ENCODE results near the gene CNTN1. TPM values are rescaled to one million over a fixed set of nuclear protein-coding genes. Genes with fewer than 3 reads are reported as not detected.

Gene CNTN1
- total RNA-seq, 2 experiments from 2014 or later: not detected

DNA sequence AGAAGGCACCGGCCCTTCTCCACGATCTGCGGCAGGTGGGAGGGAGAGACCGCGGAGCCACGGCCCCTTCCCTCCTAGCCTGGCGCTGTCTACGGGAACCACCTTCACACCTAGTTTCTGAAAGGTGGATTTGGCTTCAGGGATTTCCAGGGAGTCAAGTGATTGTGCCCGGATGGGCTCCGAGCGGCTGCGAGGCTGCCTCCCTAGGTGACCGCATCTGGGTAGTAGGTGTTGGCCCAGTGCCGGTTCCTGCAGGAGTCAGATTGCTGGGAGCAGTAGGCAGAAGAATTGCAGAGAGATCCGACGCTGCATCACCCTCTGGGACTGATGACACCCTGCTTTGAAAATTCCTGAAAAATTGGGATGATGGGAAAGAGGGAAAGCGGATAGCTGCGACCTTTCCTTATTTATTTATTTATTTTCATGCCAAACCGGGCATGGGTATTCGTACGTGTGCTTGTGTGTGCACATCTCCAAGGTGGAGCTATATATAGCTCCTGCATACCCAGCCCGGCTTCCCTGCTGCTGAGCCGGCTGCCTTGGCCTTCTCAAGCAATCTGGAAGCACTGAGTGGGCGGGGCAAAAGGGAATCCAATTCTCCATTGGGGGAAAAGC is 1.1 kb downstream of the CNTN1 start:
- Mint-ChIP-seq H3K27ac (no peak overlapping the region), H3K27me3 (peaks cover 22% of the 10 kb centered on the region), H3K4me3 (no peak overlapping the region), H3K9me3 (no peaks in the 10 kb centered on the region), H3K36me3 (ENCODE audit: low read depth) (no peaks in the 10 kb centered on the region), H3K4me1 (ENCODE audit: low read depth) (no peaks in the 10 kb centered on the region)
- ATAC-seq (no peak), DNase-seq (peak; percentile 2)
- TF ChIP-seq, protein P1, sequence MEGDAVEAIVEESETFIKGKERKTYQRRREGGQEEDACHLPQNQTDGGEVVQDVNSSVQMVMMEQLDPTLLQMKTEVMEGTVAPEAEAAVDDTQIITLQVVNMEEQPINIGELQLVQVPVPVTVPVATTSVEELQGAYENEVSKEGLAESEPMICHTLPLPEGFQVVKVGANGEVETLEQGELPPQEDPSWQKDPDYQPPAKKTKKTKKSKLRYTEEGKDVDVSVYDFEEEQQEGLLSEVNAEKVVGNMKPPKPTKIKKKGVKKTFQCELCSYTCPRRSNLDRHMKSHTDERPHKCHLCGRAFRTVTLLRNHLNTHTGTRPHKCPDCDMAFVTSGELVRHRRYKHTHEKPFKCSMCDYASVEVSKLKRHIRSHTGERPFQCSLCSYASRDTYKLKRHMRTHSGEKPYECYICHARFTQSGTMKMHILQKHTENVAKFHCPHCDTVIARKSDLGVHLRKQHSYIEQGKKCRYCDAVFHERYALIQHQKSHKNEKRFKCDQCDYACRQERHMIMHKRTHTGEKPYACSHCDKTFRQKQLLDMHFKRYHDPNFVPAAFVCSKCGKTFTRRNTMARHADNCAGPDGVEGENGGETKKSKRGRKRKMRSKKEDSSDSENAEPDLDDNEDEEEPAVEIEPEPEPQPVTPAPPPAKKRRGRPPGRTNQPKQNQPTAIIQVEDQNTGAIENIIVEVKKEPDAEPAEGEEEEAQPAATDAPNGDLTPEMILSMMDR (IDR thresholded peaks at IDR 0.05): no peak
- CTCF ChIA-PET: no interaction called here
- POLR2A ChIA-PET: no interaction called here
- intact Hi-C loops (cut with micrococcal nuclease): no loop called here

DNA sequence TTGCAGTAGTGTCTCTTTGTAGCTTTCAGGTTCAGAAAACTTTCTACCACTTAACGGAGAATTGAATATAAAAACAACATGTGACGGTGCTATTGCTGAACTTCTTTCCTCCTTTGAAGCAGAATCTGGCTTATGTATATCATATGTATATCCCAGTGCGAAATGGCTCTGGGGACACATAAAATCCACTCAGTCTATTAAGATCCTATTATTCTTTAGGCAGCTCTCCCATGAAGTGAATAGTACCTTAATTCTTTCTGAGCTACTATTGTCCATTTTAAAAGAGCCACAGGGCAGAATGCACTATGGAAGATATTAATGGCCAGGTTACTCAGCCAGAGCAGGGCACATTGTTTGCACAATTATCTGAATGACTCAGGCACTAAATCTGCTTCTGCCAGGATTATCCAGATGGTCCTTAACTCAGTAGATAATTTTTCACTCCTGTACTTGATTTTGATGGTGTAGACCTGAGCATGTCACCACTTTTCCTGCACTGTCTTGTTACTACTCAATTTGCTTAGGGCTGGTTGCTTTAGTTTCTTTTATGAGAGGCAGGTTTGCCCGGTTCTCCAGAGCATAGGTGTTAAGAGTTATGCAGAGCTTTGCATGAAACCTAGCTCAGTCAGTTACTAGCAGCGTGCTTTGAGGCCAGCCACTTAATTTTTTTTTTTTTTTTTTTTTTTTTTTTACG is 5.5 kb downstream of the CNTN1 start:
- intact Hi-C loops (cut with micrococcal nuclease): no loop called here
- no peak for ATAC-seq
- Mint-ChIP-seq H3K36me3 (ENCODE audit: low read depth) (no peaks in the 10 kb centered on the region), H3K27me3 (peaks cover 14% of the 10 kb centered on the region), H3K9me3 (no peaks in the 10 kb centered on the region), H3K27ac (no peak overlapping the region), H3K4me3 (no peak overlapping the region), H3K4me1 (ENCODE audit: low read depth) (no peaks in the 10 kb centered on the region)
- DNase-seq: no peak
- POLR2A ChIA-PET: no interaction called here
- CTCF ChIA-PET: no interaction called here
- TF ChIP-seq, protein P1 (IDR thresholded peaks at IDR 0.05): no peak

DNA sequence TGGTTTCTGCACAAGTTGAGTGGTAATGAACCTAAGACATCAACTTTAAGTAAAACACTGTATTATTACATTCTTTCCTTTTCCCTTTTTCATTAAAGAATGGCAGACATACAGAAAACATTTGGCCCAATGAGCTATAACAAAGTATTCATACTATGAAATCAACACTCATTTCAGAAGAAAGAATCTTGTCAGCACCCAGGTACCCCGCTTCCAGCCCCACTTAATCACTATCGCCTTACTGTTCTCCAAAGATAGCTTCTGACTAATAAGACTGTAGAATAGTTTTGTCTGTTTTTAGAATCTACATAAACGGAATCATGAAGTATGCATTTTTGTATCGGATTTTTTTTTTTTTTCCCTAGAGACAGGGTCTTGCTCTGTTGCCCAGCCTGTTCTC is 9.5 kb downstream of the CNTN1 start:
- Mint-ChIP-seq H3K27ac (no peak overlapping the region), H3K9me3 (peaks cover under 1% of the 10 kb centered on the region), H3K36me3 (ENCODE audit: low read depth) (no peaks in the 10 kb centered on the region), H3K27me3 (no peaks in the 10 kb centered on the region), H3K4me3 (no peak overlapping the region), H3K4me1 (ENCODE audit: low read depth) (no peaks in the 10 kb centered on the region)
- ATAC-seq: no peak
- POLR2A ChIA-PET: interaction anchor here (1.0 kb wide), 1 partner anchor 15 kb away, joined by 3 read pairs; no protein-coding TSS in a partner anchor
- CTCF ChIA-PET: interaction anchor here (0.6 kb wide), 1 partner anchor 1077 kb away, joined by 3 read pairs; no protein-coding TSS in a partner anchor
- DNase-seq: no peak
- TF ChIP-seq, protein P1 (IDR thresholded peaks at IDR 0.05): no peak
- intact Hi-C loops (cut with micrococcal nuclease): no loop called here

DNA sequence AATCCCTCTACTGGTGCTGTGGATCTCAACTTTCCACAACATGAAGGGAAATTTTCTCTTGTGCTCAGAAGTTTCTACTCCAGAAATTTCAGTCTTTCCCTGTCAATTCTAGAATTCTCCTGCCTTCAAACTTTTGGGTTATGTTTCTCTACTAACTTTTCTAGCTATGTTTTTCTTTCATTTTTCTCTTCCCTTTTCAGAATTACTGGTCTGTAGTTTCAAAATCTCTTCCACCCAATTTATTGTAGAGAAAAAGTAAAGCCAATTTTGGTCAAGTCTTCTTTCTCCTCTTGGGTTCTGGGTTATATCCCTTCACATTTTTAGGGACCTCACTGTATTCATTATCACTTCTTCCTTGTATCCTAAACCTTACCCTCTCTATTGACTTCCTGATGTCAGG is 18.9 kb downstream of the CNTN1 start:
- intact Hi-C loops (cut with micrococcal nuclease): no loop called here
- TF ChIP-seq, protein P1 (IDR thresholded peaks at IDR 0.05): no peak
- DNase-seq: no peak
- no peaks in the 10 kb centered on the region for H3K27me3 Mint-ChIP-seq
- ChIA-PET CTCF (no interaction called here), POLR2A (no interaction called here)
- peaks cover 2% of the 10 kb centered on the region for H3K9me3 Mint-ChIP-seq
- no peak for ATAC-seq
- H3K36me3 Mint-ChIP-seq (ENCODE audit: low read depth): no peaks in the 10 kb centered on the region
- no peak overlapping the region for H3K27ac Mint-ChIP-seq
- H3K4me3 Mint-ChIP-seq: no peak overlapping the region
- no peaks in the 10 kb centered on the region for H3K4me1 Mint-ChIP-seq (ENCODE audit: low read depth)

DNA sequence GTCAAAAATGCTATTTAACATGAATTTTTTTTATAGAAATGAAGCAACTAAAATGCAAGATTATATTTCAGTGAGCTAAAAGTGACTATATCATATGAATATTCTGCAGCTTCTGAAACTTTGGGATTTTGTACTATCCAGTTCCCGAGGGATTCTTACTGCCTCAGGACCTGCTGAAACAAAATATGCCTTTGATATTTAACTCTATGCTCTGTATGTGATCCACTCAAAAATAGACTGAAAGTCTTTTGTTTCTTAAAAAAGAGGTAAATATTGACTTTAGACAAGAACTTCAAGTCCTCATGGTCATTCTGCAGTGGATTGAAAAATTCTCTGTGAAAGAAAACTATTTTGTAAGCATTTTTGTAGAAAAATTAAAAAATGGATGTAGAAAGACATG is 22.4 kb downstream of the CNTN1 start:
- no peaks in the 10 kb centered on the region for H3K36me3 Mint-ChIP-seq (ENCODE audit: low read depth)
- H3K9me3 Mint-ChIP-seq: no peaks in the 10 kb centered on the region
- no peaks in the 10 kb centered on the region for H3K27me3 Mint-ChIP-seq
- POLR2A ChIA-PET: no interaction called here
- intact Hi-C loops (cut with micrococcal nuclease): no loop called here
- no peak for ATAC-seq
- CTCF ChIA-PET: no interaction called here
- TF ChIP-seq, protein P1 (IDR thresholded peaks at IDR 0.05): no peak
- H3K4me3 Mint-ChIP-seq: no peak overlapping the region
- no peaks in the 10 kb centered on the region for H3K4me1 Mint-ChIP-seq (ENCODE audit: low read depth)
- H3K27ac Mint-ChIP-seq: no peak overlapping the region
- no peak for DNase-seq
